Endothelial cell of umbilical vein (primary cell): ENCODE results near the gene RRP36. TPM values are rescaled to one million over a fixed set of nuclear protein-coding genes. Genes with fewer than 3 reads are reported as not detected.

Experiments used
- BruUV-seq: library from RNA; stranded (reverse); fragments of 400-500 nt; replicated peaks from 2 replicates; lab custom pipeline; 2021; lab: Mats Ljungman, UMichigan
- CTCF ChIA-PET: fragments of 300-600, 350-600 bp; sonication (Branson Sonifier 250); formaldehyde crosslinking; loops from one replicate; lab custom pipeline; 2021; ENCODE audit warnings: antibody characterized with exemption, inconsistent platforms; lab: Charles Lee
- POLR2A ChIA-PET: fragments of 300-600, 350-600 bp; sonication (Branson Sonifier 250); formaldehyde crosslinking; loops from one replicate; lab custom pipeline; 2021; ENCODE audit warnings: antibody characterized with exemption, inconsistent platforms; lab: Charles Lee
- DNase-seq: peaks from one replicate; pipeline ENCODE4 v3.0.0-alpha.2; 2011; ENCODE audit warnings: low read depth, low spot score
- FAIRE-seq: peaks from 2 replicates; lab custom pipeline; 2011; peaks lifted over from hg19 to GRCh38; lab: Jason Lieb, UNC
- H2AFZ ChIP-seq: 2 replicates; pipeline ENCODE4 v1.6.0; 2012; ENCODE audit warnings: low read depth, low read length, control low read depth, inconsistent platforms
- H3K27ac ChIP-seq: 2 replicates; pipeline ENCODE4 v1.5.1; 2011; ENCODE audit warnings: low read depth, mild to moderate bottlenecking, control low read depth, low read length, moderate library complexity; ENCODE audit not compliant: insufficient read depth
- H3K27me3 ChIP-seq, 2 experiments: 2 replicates each; pipeline versions ENCODE4 v1.6.0 to v1.6.1; 2011; ENCODE audit warnings: low read length in 2 of 2, mixed read lengths in 1 of 2; ENCODE audit not compliant: control insufficient read depth in 2 of 2, insufficient read depth in 2 of 2
- H3K36me3 ChIP-seq, 2 experiments: 2 replicates in 1 of 2; 3 replicates in 1 of 2; pipeline ENCODE4 v1.5.1; 2011; ENCODE audit warnings: low read length in 2 of 2, mild to moderate bottlenecking in 1 of 2, moderate library complexity in 1 of 2; ENCODE audit not compliant: control insufficient read depth in 2 of 2, insufficient read depth in 2 of 2; ENCODE audit errors: extremely low read depth in 1 of 2
- H3K4me1 ChIP-seq: 3 replicates; pipeline ENCODE4 v1.5.1; 2011; ENCODE audit warnings: mild to moderate bottlenecking, low read length; ENCODE audit not compliant: control insufficient read depth, insufficient read depth; ENCODE audit errors: extremely low read depth
- H3K4me2 ChIP-seq: 2 replicates; pipeline ENCODE4 v1.6.1; 2011; ENCODE audit warnings: low read length, control low read depth, mixed read lengths; ENCODE audit not compliant: insufficient read depth
- H3K4me3 ChIP-seq, 3 experiments: fragments of 200-600 bp in 1 of 3; sonication (generic), shearing (Covaris generic) in 1 of 3; replicated peaks in 1 of 3; 2 replicates each; pipeline ENCODE4 v1.5.1; 2011 to 2016; ENCODE audit warnings: control low read depth in 3 of 3, low read length in 3 of 3, mild to moderate bottlenecking in 2 of 3, inconsistent platforms in 1 of 3, low read depth in 1 of 3, moderate library complexity in 1 of 3; ENCODE audit not compliant: insufficient read depth in 1 of 3
- H3K79me2 ChIP-seq: 2 replicates; pipeline ENCODE4 v1.6.0; 2012; ENCODE audit warnings: low read length, inconsistent platforms; ENCODE audit not compliant: control insufficient read depth, insufficient read depth
- H3K9ac ChIP-seq: replicated peaks from 2 replicates; pipeline ENCODE3; 2011; ENCODE audit warnings: low read length, control low read depth; ENCODE audit not compliant: insufficient read depth; ENCODE audit errors: extremely low read depth
- H3K9me1 ChIP-seq: replicated peaks from 3 replicates; pipeline ENCODE4 v1.6.0; 2011; ENCODE audit warnings: mild to moderate bottlenecking, low read length; ENCODE audit not compliant: control insufficient read depth, insufficient read depth; ENCODE audit errors: extremely low read depth
- H3K9me3 ChIP-seq: replicated peaks from 2 replicates; pipeline ENCODE4 v1.5.1; 2012; ENCODE audit warnings: low read length, inconsistent platforms; ENCODE audit not compliant: control insufficient read depth, insufficient read depth
- H4K20me1 ChIP-seq: replicated peaks from 2 replicates; pipeline ENCODE3; 2011; ENCODE audit warnings: mild to moderate bottlenecking, low read length; ENCODE audit not compliant: control insufficient read depth, insufficient read depth; ENCODE audit errors: extremely low read depth
- CTCF ChIP-seq, 2 donors: IDR thresholded peaks; 1 replicate in 1 of 2; 2 replicates in 1 of 2; pipeline ENCODE4 v1.5.1; 2011; ENCODE audit warnings: low read length in 2 of 2, mild to moderate bottlenecking in 2 of 2, moderate library complexity in 2 of 2, control low read depth in 1 of 2, inconsistent platforms in 1 of 2, low read depth in 1 of 2; ENCODE audit not compliant: insufficient read depth in 1 of 2; ENCODE audit errors: extremely low read depth in 1 of 2
- EZH2 ChIP-seq: IDR thresholded peaks from 2 replicates; pipeline ENCODE4 v1.6.1; 2012; ENCODE audit warnings: borderline replicate concordance, low read depth, mild to moderate bottlenecking, moderate library complexity, low read length, inconsistent platforms; ENCODE audit not compliant: severe bottlenecking
- FOS ChIP-seq: IDR thresholded peaks from 2 replicates; pipeline ENCODE4 v1.6.1; 2011; ENCODE audit warnings: mild to moderate bottlenecking, low read length, moderate library complexity, borderline replicate concordance; ENCODE audit not compliant: insufficient read depth
- GATA2 ChIP-seq: IDR thresholded peaks from 2 replicates; pipeline ENCODE4 v1.7.0; 2011; ENCODE audit warnings: low read depth, mild to moderate bottlenecking, moderate library complexity, mixed read lengths, low read length; ENCODE audit not compliant: insufficient read length, insufficient read depth
- JUN ChIP-seq: IDR thresholded peaks from 2 replicates; pipeline ENCODE4 v1.6.1; 2011; ENCODE audit warnings: borderline replicate concordance, low read depth; ENCODE audit not compliant: insufficient read length, insufficient read depth
- MAX ChIP-seq: IDR thresholded peaks from 2 replicates; pipeline ENCODE4 v1.6.1; 2011; ENCODE audit not compliant: insufficient read depth, insufficient read length
- MYC ChIP-seq: IDR thresholded peaks from one replicate; pipeline ENCODE4 v1.6.1; 2011; ENCODE audit warnings: mild to moderate bottlenecking, low read depth, low read length
- POLR2A ChIP-seq: IDR thresholded peaks from 2 replicates; pipeline ENCODE4 v1.6.1; 2012; ENCODE audit warnings: low read depth, mild to moderate bottlenecking, control low read depth, low read length
- POLR2AphosphoS5 ChIP-seq: IDR thresholded peaks from 2 replicates; pipeline ENCODE4 v1.6.1; 2012; ENCODE audit warnings: low read depth, mild to moderate bottlenecking, control low read depth, low read length, moderate library complexity; ENCODE audit not compliant: insufficient read depth
- dilution Hi-C: fragments of 300-500 bp; cut with MboI; formaldehyde crosslinking; loops from one replicate; pipeline ENCODE4 v1.15.0; 2019; ENCODE audit warnings: low sequenced_read_pairs; ENCODE audit not compliant: extremely low pct_ligation_motif_present
- intact Hi-C: fragments of 100-400 bp; cut with micrococcal nuclease; formaldehyde crosslinking; loops from one replicate; pipeline ENCODE4 v1.10.0; 2022
- polyA plus RNA-seq, 4 experiments: library from polyadenylated mRNA; depleted of rRNA in 3 of 4; stranded (reverse) in 3 of 4; unstranded in 1 of 4; fragments of >200 nt; gene quantifications; 2 replicates each; pipeline versions ENCODE4 v1.2.1 to v1.2.3, GENCODE V29; 2011 to 2012; ENCODE audit warnings: missing spikeins in 1 of 4
- total RNA-seq: library from RNA; stranded (reverse); gene quantifications from 2 replicates; pipeline ENCODE4 v1.2.3, GENCODE V29; 2021

Gene RRP36
- total and polyA plus RNA-seq, 2 donors (not counting 3 experiments of a cell fraction or from before 2014, with no cell fraction given), result 40.2 to 103 TPM

- DNase-seq (no peak), FAIRE-seq (no peak)
- POLR2A ChIA-PET, result interaction anchor here (1.7 kb wide), 1 partner anchor 34 kb away, joined by 7 read pairs; the partner anchor contains the start of gene CUL7
- dilution Hi-C loops (no loop called here), intact Hi-C loops (loop anchor here (2.0 kb wide), 1 partner anchor 33 kb away; the partner anchor contains the start of gene CUL7)
- BruUV-seq, result no TSS peak
- H3K36me3 ChIP-seq, result peaks cover 6 to 22% of the 10 kb centered on the region in 2 experiments
- TF ChIP-seq GATA2 (no peak), POLR2A (no peak), MYC (no peak), FOS (no peak), EZH2 (no peak), CTCF (IDR thresholded peaks at IDR 0.05; ENCODE audit: extremely low read depth in 1 of 2, insufficient read depth in 1 of 2, low read depth in 1 of 2, low read length in 2 of 2) (no peak), JUN (no peak), MAX (no peak), POLR2AphosphoS5 (no peak)
- CTCF ChIA-PET, result interaction anchor here (0.7 to 3.7 kb wide), 3 partner anchors 13 to 124 kb away, joined by 3 to 11 read pairs (median 3); no protein-coding TSS in a partner anchor
- no peak overlapping the region for H3K4me3 ChIP-seq
- no peak overlapping the region for H3K9ac ChIP-seq
- no peak overlapping the region for H3K27ac ChIP-seq
- no peaks in the 10 kb centered on the region for H3K9me3 ChIP-seq
- H3K9me1 ChIP-seq, result no peaks in the 10 kb centered on the region
- no peak overlapping the region for H2AFZ ChIP-seq
- no peak overlapping the region for H3K4me2 ChIP-seq
- H4K20me1 ChIP-seq, result no peaks in the 10 kb centered on the region
- no peaks in the 10 kb centered on the region for H3K4me1 ChIP-seq
- H3K79me2 ChIP-seq, result peaks cover 48% of the 10 kb centered on the region
- H3K27me3 ChIP-seq, result no peaks in the 10 kb centered on the region
Measured at GRCh38 chr6:43020052-43020705, 1.2 kb upstream of the RRP36 start.
